K562 (cell line): ENCODE results near the gene MCCC1. TPM values are rescaled to one million over a fixed set of nuclear protein-coding genes. Genes with fewer than 3 reads are reported as not detected.
A peak's percentile ranks its signal among the peaks of the same experiment; 100 is the strongest.

ENCODE experiments used
- ATAC-seq: fragments of 200-7000 bp; cut with Tn5 transposase; 3 replicates; pipeline ENCODE4 v1.9.1; 2020; ENCODE audit warnings: moderate library complexity
- BruUV-seq: library from RNA; stranded (reverse); fragments of 400-500 nt; replicated peaks from 2 replicates; lab custom pipeline; 2021; lab: Mats Ljungman, UMichigan
- CTCF ChIA-PET: fragments of 300-600 bp; formaldehyde crosslinking; extraction: SDS; loops from one replicate; lab custom pipeline; 2021; ENCODE audit warnings: low intra/inter-chr PET ratio; lab: Yijun Ruan, JAX
- POLR2A ChIA-PET: fragments of 300-600, 350-650 bp; sonication (Branson Sonifier 250); formaldehyde crosslinking; extraction: SDS; loops from one replicate; lab custom pipeline; 2021; ENCODE audit warnings: antibody characterized with exemption, inconsistent platforms; lab: Yijun Ruan, JAX
- DNase-seq, 4 experiments: peaks; one replicate each; pipeline versions ENCODE4 v3.0.0 to v3.0.0-alpha.2; 2011 to 2018; ENCODE audit warnings: low spot score in 3 of 4, mixed read lengths in 3 of 4; ENCODE audit errors: extremely low read depth in 1 of 4
- FAIRE-seq: peaks from 2 replicates; lab custom pipeline; 2011; peaks lifted over from hg19 to GRCh38; lab: Jason Lieb, UNC
- H2AFZ ChIP-seq: 2 replicates; pipeline ENCODE4 v1.6.0; 2011; ENCODE audit warnings: low read depth, low read length, control low read depth, inconsistent platforms
- H3K27ac ChIP-seq: fragments of 200-600 bp; 3 replicates; pipeline ENCODE4 v1.8.0; 2011; ENCODE audit warnings: low read depth, mild to moderate bottlenecking, control low read depth, inconsistent platforms, low read length, moderate library complexity, mixed read lengths; ENCODE audit errors: extremely low read depth
- H3K27me3 ChIP-seq, 2 experiments: fragments of 300-600 bp in 1 of 2; 2 replicates in 1 of 2; 3 replicates in 1 of 2; pipeline versions ENCODE4 v1.6.0 to v1.8.0; 2011; ENCODE audit warnings: inconsistent platforms in 2 of 2, low read length in 2 of 2, mild to moderate bottlenecking in 1 of 2, mixed read lengths in 1 of 2, moderate library complexity in 1 of 2; ENCODE audit not compliant: control insufficient read depth in 2 of 2, insufficient read depth in 2 of 2
- H3K36me3 ChIP-seq: fragments of 300-600 bp; 3 replicates; pipeline ENCODE4 v1.8.0; 2011; ENCODE audit warnings: mild to moderate bottlenecking, low read length, inconsistent platforms; ENCODE audit not compliant: control insufficient read depth, insufficient read depth
- H3K4me1 ChIP-seq, 2 experiments: fragments of 200-600 bp in 1 of 2; replicated peaks in 1 of 2; 2 replicates in 1 of 2; 3 replicates in 1 of 2; pipeline versions ENCODE4 v1.5.1 to v1.8.0; 2011; ENCODE audit warnings: inconsistent platforms in 2 of 2, low read length in 2 of 2, mild to moderate bottlenecking in 1 of 2, mixed read lengths in 1 of 2, moderate library complexity in 1 of 2; ENCODE audit not compliant: control insufficient read depth in 2 of 2, insufficient read depth in 2 of 2
- H3K4me2 ChIP-seq: 2 replicates; pipeline ENCODE4 v1.6.1; 2011; ENCODE audit warnings: low read length, control low read depth, inconsistent platforms, mixed read lengths; ENCODE audit not compliant: insufficient read depth
- H3K4me3 ChIP-seq: fragments of 200-600 bp; sonication (generic), shearing (Covaris generic); 2 replicates; pipeline ENCODE4 v1.5.1; 2016; ENCODE audit warnings: control low read depth, inconsistent platforms
- H3K79me2 ChIP-seq: fragments of 200-600 bp; 3 replicates; pipeline ENCODE4 v1.8.0; 2011; ENCODE audit warnings: low read length, inconsistent platforms; ENCODE audit not compliant: control insufficient read depth, insufficient read depth
- H3K9ac ChIP-seq, 2 experiments: 2 replicates each; pipeline versions ENCODE4 v1.6.0 to v1.6.1; 2011; ENCODE audit warnings: low read depth in 2 of 2, low read length in 2 of 2, control low read depth in 1 of 2, inconsistent platforms in 1 of 2, mild to moderate bottlenecking in 1 of 2, mixed read lengths in 1 of 2; ENCODE audit not compliant: insufficient read depth in 1 of 2
- H3K9me1 ChIP-seq: one replicate; pipeline ENCODE4 v1.6.0; 2011; ENCODE audit warnings: inconsistent platforms, mild to moderate bottlenecking, low read length, moderate library complexity; ENCODE audit not compliant: control insufficient read depth, insufficient read depth
- H3K9me3 ChIP-seq: replicated peaks from 2 replicates; pipeline ENCODE4 v1.5.1; 2011; ENCODE audit warnings: low read depth, low read length, inconsistent platforms; ENCODE audit not compliant: control insufficient read depth, insufficient read depth
- H4K20me1 ChIP-seq: replicated peaks from 2 replicates; pipeline ENCODE4 v1.6.1; 2011; ENCODE audit warnings: low read length, inconsistent platforms, mixed read lengths; ENCODE audit not compliant: control insufficient read depth, insufficient read depth
- BCL6 ChIP-seq: fragments of 250-450 bp; sonication (Bioruptor Pico); IDR thresholded peaks from 2 replicates; pipeline ENCODE4 v1.4.0; 2020
- CBX2 ChIP-seq: fragments of 200-600 bp; sonication (generic); IDR thresholded peaks from one replicate; pipeline ENCODE4 v1.6.1; 2012; ENCODE audit warnings: mild to moderate bottlenecking, low read length, inconsistent platforms; ENCODE audit not compliant: insufficient read depth, poor library complexity, severe bottlenecking
- CHD2 ChIP-seq: IDR thresholded peaks from 2 replicates; pipeline ENCODE4 v1.6.1; 2011; ENCODE audit warnings: low read depth, low read length
- CXXC5 ChIP-seq: fragments of 250-450 bp; sonication (Bioruptor Pico); IDR thresholded peaks from 2 replicates; pipeline ENCODE4 v1.8.0; 2022; ENCODE audit warnings: inconsistent platforms, mild to moderate bottlenecking, moderate library complexity
- E2F5 ChIP-seq: sonication (generic); formaldehyde crosslinking; IDR thresholded peaks from 2 replicates; pipeline ENCODE4 v1.8.0; 2022; ENCODE audit warnings: mild to moderate bottlenecking, missing genetic modification reagents
- EWSR1 ChIP-seq: fragments of 450-650 bp; IDR thresholded peaks from 2 replicates; pipeline ENCODE4 v1.6.1; 2018; ENCODE audit warnings: borderline replicate concordance, mild to moderate bottlenecking, low read depth, moderate library complexity; ENCODE audit not compliant: partially characterized antibody
- KDM5B ChIP-seq: fragments of 200-600 bp; sonication (generic); IDR thresholded peaks from 2 replicates; pipeline ENCODE4 v1.6.1; 2012; ENCODE audit warnings: low read depth, mild to moderate bottlenecking, moderate library complexity, low read length, control low read depth, inconsistent platforms; ENCODE audit not compliant: insufficient replicate concordance
- MEIS2 ChIP-seq: fragments of 450-650 bp; IDR thresholded peaks from 2 replicates; pipeline ENCODE4 v1.6.1; 2014; ENCODE audit warnings: mild to moderate bottlenecking; ENCODE audit not compliant: partially characterized antibody
- NCOA1 ChIP-seq: fragments of 450-650 bp; IDR thresholded peaks from 2 replicates; pipeline ENCODE4 v1.6.1; 2016; ENCODE audit warnings: low read depth
- PHF8 ChIP-seq: fragments of 200-600 bp; sonication (generic); IDR thresholded peaks from 2 replicates; pipeline ENCODE4 v1.6.1; 2012; ENCODE audit warnings: mixed run types, mild to moderate bottlenecking, inconsistent platforms, low read length, moderate library complexity, borderline replicate concordance
- POLR2G ChIP-seq: fragments of 200-400 bp; formaldehyde crosslinking; IDR thresholded peaks from 2 replicates; pipeline ENCODE4 v1.6.1; 2017; ENCODE audit warnings: low read depth, mild to moderate bottlenecking, antibody characterized with exemption, low read length, moderate library complexity
- TBP ChIP-seq: optimal IDR thresholded peaks from 2 replicates; pipeline ENCODE3; 2011; ENCODE audit warnings: low read depth, low read length, improper control_type of control experiment
- VEZF1 ChIP-seq: fragments of 200-800 bp; sonication (Bioruptor generic); IDR thresholded peaks from 2 replicates; pipeline ENCODE4 v1.6.1; 2017; ENCODE audit warnings: missing genetic modification characterization, missing compliant biosample characterization
- ZBTB43 ChIP-seq: sonication (generic); formaldehyde crosslinking; IDR thresholded peaks from 2 replicates; pipeline ENCODE4 v1.8.0; 2023; ENCODE audit warnings: mild to moderate bottlenecking, missing genetic modification reagents
- ZNF24 ChIP-seq: fragments of 450-650 bp; IDR thresholded peaks from 2 replicates; pipeline ENCODE4 v1.6.1; 2016
- WGBS: fragments of 100-300 bp; shearing (Covaris generic); methylation state at CpG from one replicate; pipeline ENCODE4 v1.1.6; 2016; ENCODE audit warnings: low coverage, mixed read lengths; ENCODE audit not compliant: insufficient coverage; ENCODE audit errors: missing lambda C conversion rate; 5-methylcytosine and 5-hydroxymethylcytosine counted together
- in situ Hi-C: fragments of 300-500 bp; cut with MboI; formaldehyde crosslinking; loops from 4 replicates; pipeline ENCODE4 v1.15.0; 2018; ENCODE audit warnings: inconsistent platforms, mixed read lengths
- intact Hi-C: fragments of 100-400 bp; cut with micrococcal nuclease; formaldehyde crosslinking; loops from 2 replicates; pipeline ENCODE4 v1.14.2; 2022
- polyA plus RNA-seq, 8 experiments: library from polyadenylated mRNA; depleted of rRNA in 4 of 8; stranded (reverse) in 5 of 8; unstranded in 3 of 8; fragments of >200 nt; fragmentation: Nextera tagmentation in 2 of 8; fragmentation: Illumina TruSeq in 1 of 8; extraction: Ambion mirVana in 2 of 8; extraction: Trizol in 1 of 8; gene quantifications; 2 replicates each; pipeline versions ENCODE4 v1.2.1 to v1.2.3, GENCODE V29; 2011 to 2014; ENCODE audit warnings: inconsistent platforms in 1 of 8, missing spikeins in 1 of 8
- total RNA-seq, 7 experiments: library from RNA; depleted of rRNA in 6 of 7; stranded (reverse); fragments of >200 nt in 6 of 7; fragmentation: Illumina TruSeq in 2 of 7; extraction: Trizol in 2 of 7; gene quantifications; 2 replicates each; pipeline versions ENCODE4 v1.2.1 to v1.2.3, GENCODE V29; 2011 to 2021; ENCODE audit warnings: low replicate concordance in 1 of 7

MCCC1 gene
- total and polyA plus RNA-seq, 9 of the 15 experiments (the other 6 are each of a cell fraction or from before 2014, with no cell fraction given): 13.7 to 26.9 (median 23.0) TPM

- 1% methylated on average over 35 of the region's 106 CpGs for WGBS
- Histone ChIP-seq H3K79me2 (peaks cover 45% of the 10 kb centered on the region), H2AFZ (peak within 1 kb of the TSS; percentile 71), H3K27ac (peak within 1 kb of the TSS; percentile 72), H3K9me3 (no peaks in the 10 kb centered on the region), H3K36me3 (no peaks in the 10 kb centered on the region), H3K4me3 (peak within 1 kb of the TSS; percentile 74), H3K9ac (peak within 1 kb of the TSS; percentile 75 to 95), H3K27me3 (no peaks in the 10 kb centered on the region), H4K20me1 (0 out of 2 replicates have a peak, but pooled peaks cover 3% of the 10 kb centered on the region), H3K9me1 (no peaks in the 10 kb centered on the region), H3K4me1 (peaks cover 22 to 36% of the 10 kb centered on the region in 2 experiments), H3K4me2 (peak within 1 kb of the TSS; percentile 89)
- FAIRE-seq: no peak
- no TSS peak for BruUV-seq
- in situ Hi-C loops (no loop called here), intact Hi-C loops (no loop called here)
- peak; percentile 78 for ATAC-seq
- POLR2A ChIA-PET: interaction anchor here (0.6 to 1.2 kb wide), 6 partner anchors 9 to 1569 kb away, joined by 3 to 5 read pairs (median 3); no protein-coding TSS in a partner anchor
- peak; percentile 88 to 97 (median 94) for DNase-seq
- CTCF ChIA-PET: no interaction called here
- TF ChIP-seq BCL6 (CRISPR knock-in tag) (no peak), NCOA1 (no peak), E2F5 (CRISPR knock-in tag) (no peak), CHD2 (0 out of 2 replicates have a peak, but pooled peaks have one; percentile 50), POLR2G (peak; percentile 90), TBP (peak; percentile 72), CBX2 (no peak), MEIS2 (peak; percentile 59), CXXC5 (CRISPR knock-in tag) (peak; percentile 66), EWSR1 (no peak), ZBTB43 (no peak), KDM5B (peak; percentile 43), PHF8 (peak; percentile 86; the same call in 1 of the 2 replicates), ZNF24 (no peak), VEZF1 (peak; percentile 76)
These were observed 118.9 kb downstream of the MCCC1 start, which contains the start of gene DCUN1D1 for GRCh38 chr3:182980204-182981037. DCUN1D1 (minus strand) TSS chr3:182980538; CDS start chr3:182980489, 49 bp downstream.
